Fibroblast of lung (primary cell): ENCODE results near the gene ADGRF3.

Experiments used
- CTCF ChIP-seq, 2 donors: IDR thresholded peaks in 1 of 2; conservative IDR thresholded peaks in 1 of 2; 1 replicate in 1 of 2; 2 replicates in 1 of 2; pipeline ENCODE4 v1.5.1; 2011 to 2012; ENCODE audit warnings: low read length in 2 of 2, control low read depth in 1 of 2, inconsistent platforms in 1 of 2, low read depth in 1 of 2, mild to moderate bottlenecking in 1 of 2
- EZH2 ChIP-seq: IDR thresholded peaks from 2 replicates; pipeline ENCODE4 v1.5.1; 2012; ENCODE audit warnings: low read length, control low read depth, mild to moderate bottlenecking; ENCODE audit errors: missing control alignments

- TF ChIP-seq CTCF (conservative IDR thresholded peaks at IDR 0.05 in 1 of 2, IDR thresholded peaks at IDR 0.05 in 1 of 2; ENCODE audit: low read depth in 1 of 2, low read length in 2 of 2) (no peak), EZH2 (no peak)
These were observed 18.1 kb upstream of the ADGRF3 start for GRCh38 chr2:26364669-26365068.
